ENCODE data around the gene CPED1. TPM values are rescaled to one million over a fixed set of nuclear protein-coding genes. Genes with fewer than 3 reads are reported as not detected.

Gene CPED1
- total RNA-seq, 2 experiments from 2014 or later, result not detected

DNA sequence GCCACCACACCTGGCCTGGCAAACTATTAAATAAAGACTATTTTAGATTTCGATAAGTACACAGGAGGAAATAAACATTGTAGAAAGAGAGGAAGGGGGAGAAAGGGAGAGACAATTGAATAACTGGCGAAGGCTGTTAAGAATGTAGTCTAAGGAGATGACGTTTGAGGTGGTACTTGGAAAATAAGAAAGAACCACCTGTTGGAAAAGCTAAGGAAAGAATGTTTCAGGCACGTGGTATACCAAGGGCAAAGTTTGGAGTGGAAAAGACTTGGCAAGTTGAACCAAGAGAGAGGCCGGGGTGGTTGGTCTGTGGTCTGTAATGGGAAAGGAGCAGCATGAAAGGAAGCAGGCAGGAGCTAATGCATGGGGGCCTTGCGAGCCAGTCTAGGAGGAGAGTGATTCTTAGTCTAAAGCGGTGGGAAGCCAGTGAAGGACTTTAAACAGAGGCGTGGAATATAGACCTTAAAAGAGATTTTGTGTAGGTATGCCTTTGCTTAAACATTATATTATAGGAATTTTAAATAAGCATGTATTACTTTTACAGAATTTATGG, 28.5 kb upstream of the CPED1 start:
- TF ChIP-seq, protein P1, sequence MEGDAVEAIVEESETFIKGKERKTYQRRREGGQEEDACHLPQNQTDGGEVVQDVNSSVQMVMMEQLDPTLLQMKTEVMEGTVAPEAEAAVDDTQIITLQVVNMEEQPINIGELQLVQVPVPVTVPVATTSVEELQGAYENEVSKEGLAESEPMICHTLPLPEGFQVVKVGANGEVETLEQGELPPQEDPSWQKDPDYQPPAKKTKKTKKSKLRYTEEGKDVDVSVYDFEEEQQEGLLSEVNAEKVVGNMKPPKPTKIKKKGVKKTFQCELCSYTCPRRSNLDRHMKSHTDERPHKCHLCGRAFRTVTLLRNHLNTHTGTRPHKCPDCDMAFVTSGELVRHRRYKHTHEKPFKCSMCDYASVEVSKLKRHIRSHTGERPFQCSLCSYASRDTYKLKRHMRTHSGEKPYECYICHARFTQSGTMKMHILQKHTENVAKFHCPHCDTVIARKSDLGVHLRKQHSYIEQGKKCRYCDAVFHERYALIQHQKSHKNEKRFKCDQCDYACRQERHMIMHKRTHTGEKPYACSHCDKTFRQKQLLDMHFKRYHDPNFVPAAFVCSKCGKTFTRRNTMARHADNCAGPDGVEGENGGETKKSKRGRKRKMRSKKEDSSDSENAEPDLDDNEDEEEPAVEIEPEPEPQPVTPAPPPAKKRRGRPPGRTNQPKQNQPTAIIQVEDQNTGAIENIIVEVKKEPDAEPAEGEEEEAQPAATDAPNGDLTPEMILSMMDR (IDR thresholded peaks at IDR 0.05), result no peak
- H3K27me3 Mint-ChIP-seq, result no peaks in the 10 kb centered on the region
- ATAC-seq (no peak), DNase-seq (no peak)
- intact Hi-C loops (cut with micrococcal nuclease), result no loop called here
- no peaks in the 10 kb centered on the region for H3K9me3 Mint-ChIP-seq
- H3K4me3 Mint-ChIP-seq, result no peak overlapping the region
- ChIA-PET POLR2A (interaction anchor here (1.3 kb wide), 1 partner anchor 9 kb away, joined by 4 read pairs; the partner anchor contains the start of gene ING3), CTCF (no interaction called here)
- no peak overlapping the region for H3K27ac Mint-ChIP-seq
- peaks cover 35% of the 10 kb centered on the region for H3K36me3 Mint-ChIP-seq (ENCODE audit: low read depth)
- H3K4me1 Mint-ChIP-seq (ENCODE audit: low read depth), result peaks cover 16% of the 10 kb centered on the region

DNA sequence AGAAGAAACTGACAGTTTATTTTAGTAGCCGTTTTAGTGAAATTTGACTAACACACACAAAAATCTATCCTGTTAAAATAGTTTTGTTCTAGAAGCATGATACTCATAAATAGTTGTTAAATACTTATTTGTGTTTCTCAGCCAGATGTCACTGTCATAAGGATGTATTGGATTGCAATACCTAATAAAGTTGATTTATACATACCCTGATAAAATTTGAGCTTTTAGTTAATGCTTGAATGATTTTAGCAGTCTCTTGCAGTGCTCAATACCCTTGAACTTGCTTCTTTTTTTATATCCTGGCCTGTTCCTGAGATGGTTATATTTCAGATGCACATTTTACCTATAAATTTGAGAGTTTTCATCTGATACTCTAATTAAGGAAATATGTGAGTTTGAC, 27.8 kb upstream of the CPED1 start:
- POLR2A ChIA-PET, result interaction anchor here (1.3 to 1.9 kb wide), 2 partner anchors 9 kb away, joined by 4 to 9 read pairs; partner anchors contain the start of gene ING3
- no peaks in the 10 kb centered on the region for H3K9me3 Mint-ChIP-seq
- TF ChIP-seq, protein P1 (IDR thresholded peaks at IDR 0.05), result no peak
- H3K27me3 Mint-ChIP-seq, result no peaks in the 10 kb centered on the region
- DNase-seq (no peak), ATAC-seq (no peak)
- H3K36me3 Mint-ChIP-seq (ENCODE audit: low read depth), result peaks cover 32% of the 10 kb centered on the region
- H3K4me3 Mint-ChIP-seq, result no peak overlapping the region
- intact Hi-C loops (cut with micrococcal nuclease), result no loop called here
- H3K4me1 Mint-ChIP-seq (ENCODE audit: low read depth), result peaks cover 16% of the 10 kb centered on the region
- no peak overlapping the region for H3K27ac Mint-ChIP-seq
- CTCF ChIA-PET, result no interaction called here

DNA sequence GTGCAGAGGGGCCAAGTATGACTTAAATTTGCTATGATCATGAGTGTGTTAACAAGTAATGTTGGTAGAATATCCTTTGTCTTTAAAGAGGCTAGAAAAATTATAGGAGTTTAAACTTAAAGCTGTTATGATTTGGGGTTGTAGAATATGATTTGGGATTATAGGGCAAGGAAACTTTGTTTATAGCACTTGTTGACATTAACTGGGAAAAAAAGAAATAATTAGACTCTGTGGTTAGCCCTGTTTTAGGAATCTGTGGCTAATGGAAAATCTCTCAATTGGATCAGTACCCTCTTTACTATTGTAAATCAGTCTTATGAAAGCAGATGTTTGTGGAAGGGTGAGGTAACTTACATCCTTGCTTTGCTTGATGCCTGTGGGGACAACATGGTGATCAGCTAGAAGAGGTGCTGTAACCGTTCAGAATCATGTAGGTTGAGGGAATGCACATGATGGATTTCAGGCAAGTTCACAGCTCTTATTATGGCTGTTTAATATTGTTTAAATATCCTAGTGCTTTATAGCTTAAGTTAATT, 26.8 kb upstream of the CPED1 start:
- Mint-ChIP-seq H3K4me3 (no peak overlapping the region), H3K9me3 (no peaks in the 10 kb centered on the region), H3K27me3 (no peaks in the 10 kb centered on the region), H3K4me1 (ENCODE audit: low read depth) (peaks cover 14% of the 10 kb centered on the region), H3K27ac (no peak overlapping the region), H3K36me3 (ENCODE audit: low read depth) (peaks cover 28% of the 10 kb centered on the region)
- TF ChIP-seq, protein P1 (IDR thresholded peaks at IDR 0.05), result no peak
- ATAC-seq (no peak), DNase-seq (no peak)
- ChIA-PET CTCF (interaction anchor here (0.6 to 1.3 kb wide), 2 partner anchors 104 to 155 kb away, joined by 3 read pairs; no protein-coding TSS in a partner anchor), POLR2A (interaction anchor here (0.7 to 1.9 kb wide), 2 partner anchors 10 to 13 kb away, joined by 3 to 9 read pairs; partner anchors contain the start of gene ING3)
- intact Hi-C loops (cut with micrococcal nuclease), result no loop called here

DNA sequence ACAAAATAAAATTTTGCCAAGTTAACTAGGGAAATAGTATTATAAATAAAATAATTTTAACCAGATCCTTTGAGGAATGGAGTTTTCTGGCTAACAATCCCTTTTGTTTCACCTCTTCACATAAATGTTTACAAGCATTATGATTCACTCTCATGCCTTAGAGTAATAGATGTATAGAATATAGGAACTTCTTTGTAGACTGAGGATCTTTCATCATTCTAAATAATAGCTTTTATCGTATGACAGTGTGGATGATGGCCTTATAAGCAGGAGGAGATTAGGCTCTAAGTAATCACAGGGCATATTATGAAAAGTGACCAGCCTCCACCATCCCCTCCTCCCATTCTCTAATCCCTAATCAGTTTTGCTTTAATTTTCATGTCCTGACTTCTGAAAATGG, 24.4 kb upstream of the CPED1 start:
- CTCF ChIA-PET, result no interaction called here
- Mint-ChIP-seq H3K4me1 (ENCODE audit: low read depth) (peaks cover 11% of the 10 kb centered on the region), H3K4me3 (no peak overlapping the region), H3K9me3 (no peaks in the 10 kb centered on the region), H3K27me3 (no peaks in the 10 kb centered on the region), H3K36me3 (ENCODE audit: low read depth) (peaks cover 24% of the 10 kb centered on the region), H3K27ac (no peak overlapping the region)
- no peak for DNase-seq
- TF ChIP-seq, protein P1 (IDR thresholded peaks at IDR 0.05), result no peak
- intact Hi-C loops (cut with micrococcal nuclease), result no loop called here
- POLR2A ChIA-PET, result interaction anchor here (1.0 kb wide), 1 partner anchor 18 kb away, joined by 3 read pairs; no protein-coding TSS in a partner anchor
- no peak for ATAC-seq

DNA sequence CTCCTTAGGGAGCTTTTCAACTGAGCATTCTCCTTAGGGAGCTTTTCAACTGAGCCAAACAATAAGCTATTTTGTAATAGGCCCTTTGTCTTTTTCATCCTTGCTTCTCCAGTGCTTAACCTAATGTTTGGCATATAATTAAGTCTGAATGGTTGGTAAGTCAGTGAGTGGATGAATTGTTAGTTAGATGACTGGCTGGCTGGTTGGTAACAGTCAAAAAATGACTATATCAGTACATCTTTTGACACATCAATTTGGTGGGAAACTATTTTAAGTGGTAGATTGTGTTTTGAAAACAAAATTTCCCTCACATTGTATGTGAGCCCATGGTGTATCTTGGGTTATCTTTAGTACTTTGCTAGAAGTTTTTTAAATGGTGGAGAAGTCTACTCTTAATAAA, 21.6 kb upstream of the CPED1 start:
- Mint-ChIP-seq H3K4me3 (no peak overlapping the region), H3K4me1 (ENCODE audit: low read depth) (peaks cover 1% of the 10 kb centered on the region), H3K27ac (no peak overlapping the region), H3K27me3 (no peaks in the 10 kb centered on the region), H3K9me3 (no peaks in the 10 kb centered on the region), H3K36me3 (ENCODE audit: low read depth) (peaks cover 25% of the 10 kb centered on the region)
- intact Hi-C loops (cut with micrococcal nuclease), result no loop called here
- ATAC-seq (no peak), DNase-seq (no peak)
- ChIA-PET CTCF (interaction anchor here (1.2 to 1.3 kb wide), 2 partner anchors 9 to 19 kb away, joined by 3 to 4 read pairs; no protein-coding TSS in a partner anchor), POLR2A (no interaction called here)
- TF ChIP-seq, protein P1 (IDR thresholded peaks at IDR 0.05), result no peak

Data from activated CD8-positive, alpha-beta T cell treated with anti-CD3 and anti-CD28 coated beads for 36 hours (primary cell).